GM12878 (cell line): Measurements from ENCODE around the gene SLC22A12. TPM values are rescaled to one million over a fixed set of nuclear protein-coding genes. Genes with fewer than 3 reads are reported as not detected.

Experiments used
- ATAC-seq: fragments of 200-7000 bp; cut with Tn5 transposase; 3 replicates; pipeline ENCODE4 v1.9.1; 2020; ENCODE audit warnings: mild to moderate bottlenecking, moderate library complexity
- BruUV-seq: library from RNA; stranded (reverse); fragments of 400-500 nt; replicated peaks from 2 replicates; lab custom pipeline; 2021; lab: Mats Ljungman, UMichigan
- CTCF ChIA-PET: fragments of 300-600 bp; sonication (Branson Sonifier 250); formaldehyde crosslinking; extraction: SDS; loops from one replicate; lab custom pipeline; 2021; ENCODE audit warnings: inconsistent platforms; lab: Yijun Ruan, JAX
- POLR2A ChIA-PET: fragments of 350-600 bp; formaldehyde crosslinking; extraction: SDS; loops from one replicate; lab custom pipeline; 2021; ENCODE audit warnings: inconsistent platforms; lab: Charles Lee
- RAD21 ChIA-PET: fragments of 300-600 bp; sonication (Branson Sonifier 250); formaldehyde crosslinking; loops from one replicate; lab custom pipeline; 2023; ENCODE audit warnings: antibody characterized with exemption; ENCODE audit not compliant: unreplicated experiment; lab: Charles Lee
- SMC1A ChIA-PET: fragments of 300-600 bp; sonication (Branson Sonifier 250); formaldehyde crosslinking; loops from one replicate; lab custom pipeline; 2023; ENCODE audit not compliant: unreplicated experiment, uncharacterized antibody; lab: Charles Lee
- DNase-seq: peaks from one replicate; pipeline ENCODE4 v3.0.0-alpha.2; 2011; ENCODE audit warnings: low read depth, low spot score
- FAIRE-seq: peaks from 3 replicates; lab custom pipeline; 2011; peaks lifted over from hg19 to GRCh38; lab: Jason Lieb, UNC
- H2AFZ ChIP-seq: 2 replicates; pipeline ENCODE4 v1.6.0; 2011; ENCODE audit warnings: low read depth, low read length, control low read depth; ENCODE audit not compliant: control insufficient read depth
- H3K27ac ChIP-seq: 2 replicates; pipeline ENCODE4 v1.5.1; 2011; ENCODE audit warnings: control low read depth; ENCODE audit not compliant: control insufficient read depth, insufficient read depth
- H3K27me3 ChIP-seq, 2 experiments: replicated peaks in 1 of 2; 2 replicates each; pipeline versions ENCODE4 v1.6.0 to v1.6.1; 2011; ENCODE audit warnings: low read length in 1 of 2; ENCODE audit not compliant: control insufficient read depth in 2 of 2, insufficient read depth in 2 of 2
- H3K36me3 ChIP-seq, 2 experiments: 2 replicates each; pipeline ENCODE4 v1.5.1; 2011; ENCODE audit warnings: low read length in 1 of 2; ENCODE audit not compliant: control insufficient read depth in 2 of 2, insufficient read depth in 2 of 2
- H3K4me1 ChIP-seq: 2 replicates; pipeline ENCODE4 v1.6.1; 2011; ENCODE audit warnings: mild to moderate bottlenecking, low read length, moderate library complexity, mixed read lengths; ENCODE audit not compliant: control insufficient read depth, insufficient read depth
- H3K4me2 ChIP-seq: 2 replicates; pipeline ENCODE4 v1.6.0; 2011; ENCODE audit warnings: control low read depth; ENCODE audit not compliant: control insufficient read depth, insufficient read depth
- H3K4me3 ChIP-seq: fragments of 200-600 bp; sonication (generic); 2 replicates; pipeline ENCODE4 v1.5.1; 2016
- H3K79me2 ChIP-seq: 2 replicates; pipeline ENCODE4 v1.6.0; 2011; ENCODE audit warnings: low read length; ENCODE audit not compliant: control insufficient read depth, insufficient read depth
- H3K9ac ChIP-seq: 2 replicates; pipeline ENCODE4 v1.8.0; 2011; ENCODE audit warnings: low read length, control low read depth, mixed read lengths; ENCODE audit not compliant: control insufficient read depth, insufficient read depth
- H3K9me3 ChIP-seq: replicated peaks from 3 replicates; pipeline ENCODE4 v1.5.1; 2011; ENCODE audit warnings: mild to moderate bottlenecking, low read length; ENCODE audit not compliant: control insufficient read depth, insufficient read depth
- H4K20me1 ChIP-seq: 2 replicates; pipeline ENCODE4 v1.6.0; 2011; ENCODE audit not compliant: control insufficient read depth, insufficient read depth
- ASH2L ChIP-seq: fragments of 300-600, 200-600 bp; sonication (generic); IDR thresholded peaks from 2 replicates; pipeline ENCODE4 v1.6.1; 2017; ENCODE audit warnings: low read depth, mild to moderate bottlenecking, borderline replicate concordance
- ATF7 ChIP-seq: fragments of 450-650 bp; IDR thresholded peaks from 2 replicates; pipeline ENCODE4 v1.6.1; 2016; ENCODE audit warnings: low read depth, mild to moderate bottlenecking
- IRF4 ChIP-seq: IDR thresholded peaks from 2 replicates; pipeline ENCODE4 v1.6.1; 2011; ENCODE audit warnings: low read depth, low read length
- NFYB ChIP-seq: IDR thresholded peaks from 2 replicates; pipeline ENCODE4 v1.6.1; 2011; ENCODE audit warnings: low read depth, mild to moderate bottlenecking, low read length, improper control_type of control experiment, moderate library complexity; ENCODE audit not compliant: insufficient read depth
- NR2C1 ChIP-seq: fragments of 450-650 bp; IDR thresholded peaks from 2 replicates; pipeline ENCODE4 v1.6.1; 2017; ENCODE audit warnings: antibody characterized with exemption, mild to moderate bottlenecking, moderate library complexity
- POLR2A ChIP-seq: IDR thresholded peaks from 2 replicates; pipeline ENCODE4 v1.6.1; 2011; ENCODE audit warnings: low read depth, mild to moderate bottlenecking, low read length
- POU2F2 ChIP-seq: IDR thresholded peaks from 3 replicates; pipeline ENCODE4 v1.6.1; 2011; ENCODE audit warnings: low read depth, mild to moderate bottlenecking, low read length, borderline replicate concordance
- RB1 ChIP-seq: fragments of 450-650 bp; formaldehyde crosslinking; IDR thresholded peaks from 2 replicates; pipeline ENCODE4 v1.6.1; 2017; ENCODE audit warnings: mild to moderate bottlenecking, borderline replicate concordance
- SPI1 ChIP-seq: IDR thresholded peaks from 2 replicates; pipeline ENCODE4 v1.6.1; 2011; ENCODE audit warnings: low read depth, mild to moderate bottlenecking, low read length, moderate library complexity, borderline replicate concordance; ENCODE audit not compliant: insufficient read depth
- SRF ChIP-seq, 2 experiments: IDR thresholded peaks; 2 replicates each; pipeline ENCODE4 v1.6.1; 2011; ENCODE audit warnings: low read depth in 2 of 2, low read length in 2 of 2, mild to moderate bottlenecking in 1 of 2, moderate library complexity in 1 of 2
- TARDBP ChIP-seq: IDR thresholded peaks from 2 replicates; pipeline ENCODE4 v1.6.1; 2016; ENCODE audit warnings: borderline replicate concordance
- YBX1 ChIP-seq: fragments of 450-650 bp; IDR thresholded peaks from 2 replicates; pipeline ENCODE4 v1.6.1; 2016; ENCODE audit warnings: antibody characterized with exemption
- WGBS: methylation state at CpG from one replicate; pipeline ENCODE4 v1.1.6; 2016; ENCODE audit warnings: low lambda C conversion rate; ENCODE audit not compliant: insufficient replicate concordance, insufficient coverage; ENCODE audit errors: missing lambda C conversion rate; 5-methylcytosine and 5-hydroxymethylcytosine counted together
- in situ Hi-C: fragments of 300-500 bp; cut with MboI; formaldehyde crosslinking; loops from 9 replicates; pipeline ENCODE4 v1.14.3; 2018; ENCODE audit warnings: mixed read lengths
- intact Hi-C: fragments of 100-400 bp; cut with micrococcal nuclease; formaldehyde crosslinking; loops from one replicate; pipeline ENCODE4 v1.14.2; 2022; ENCODE audit not compliant: unreplicated experiment
- polyA plus RNA-seq, 11 experiments: library from polyadenylated mRNA; depleted of rRNA in 4 of 11; unstranded in 6 of 11; stranded (reverse) in 5 of 11; fragments of >200 nt; fragmentation: Nextera tagmentation in 4 of 11; fragmentation: Illumina TruSeq in 1 of 11; extraction: Ambion mirVana in 4 of 11; extraction: Trizol in 1 of 11; gene quantifications; 1 replicate in 1 of 11; 2 replicates in 10 of 11; pipeline versions ENCODE4 v1.2.1 to v1.2.3, GENCODE V29; 2011 to 2016; ENCODE audit warnings: inconsistent platforms in 2 of 11, missing spikeins in 2 of 11, low read depth in 1 of 11
- total RNA-seq, 4 experiments: library from RNA; depleted of rRNA in 3 of 4; stranded (reverse); fragments of >200 nt in 3 of 4; fragmentation: Illumina TruSeq in 1 of 4; extraction: Trizol in 1 of 4; gene quantifications; 2 replicates each; pipeline versions ENCODE4 v1.2.1 to v1.2.3, GENCODE V29; 2013 to 2021
- TF ChIP-seq, protein P1 (sequence below): fragments of 450-650 bp; formaldehyde crosslinking; IDR thresholded peaks from 2 replicates; pipeline ENCODE4 v1.4.0; 2020; ENCODE audit warnings: mild to moderate bottlenecking, moderate library complexity
- TF ChIP-seq, protein P2 (sequence below): fragments of 450-650 bp; formaldehyde crosslinking; IDR thresholded peaks from 2 replicates; pipeline ENCODE4 v1.5.0; 2022; ENCODE audit warnings: mild to moderate bottlenecking, missing genetic modification characterization

The SLC22A12 gene
- total and polyA plus RNA-seq, 10 of the 15 experiments (the other 5 are each of a cell fraction or from before 2014, with no cell fraction given): not detected

DNA sequence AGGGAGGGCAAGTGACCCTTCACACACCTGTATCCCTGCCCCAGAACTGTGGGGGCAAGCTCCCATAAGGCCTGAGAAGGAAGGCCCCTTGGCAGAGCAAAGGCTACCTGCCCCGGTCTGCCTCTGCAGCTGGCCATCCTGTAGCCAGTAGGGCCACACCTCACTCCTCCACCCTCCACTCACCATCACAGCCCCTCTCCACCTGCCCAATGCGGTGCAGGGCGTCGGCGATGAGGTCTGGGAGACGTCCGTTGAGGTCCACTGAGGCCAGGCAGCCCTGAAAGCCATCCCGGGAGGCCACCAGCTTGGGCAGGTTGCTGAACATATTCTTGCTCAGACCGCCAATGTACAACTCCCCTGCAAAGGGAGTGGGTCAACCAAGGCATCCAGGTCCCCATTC lies 57.5 kb downstream of the SLC22A12 start:
- Histone ChIP-seq H3K36me3 (no peaks in the 10 kb centered on the region), H4K20me1 (no peaks in the 10 kb centered on the region), H3K4me2 (no peak overlapping the region), H3K27ac (no peak overlapping the region), H2AFZ (no peak overlapping the region), H3K9ac (no peak overlapping the region), H3K4me3 (no peak overlapping the region), H3K79me2 (no peaks in the 10 kb centered on the region), H3K9me3 (no peaks in the 10 kb centered on the region), H3K27me3 (peaks cover 8 to 13% of the 10 kb centered on the region in 2 experiments; a peak in 3 of 4 replicates), H3K4me1 (no peaks in the 10 kb centered on the region)
- intact Hi-C loops: no loop called here
- ChIA-PET CTCF (interaction anchor here (1.3 to 8.7 kb wide), 4 partner anchors 25 to 160 kb away, joined by 3 to 128 read pairs (median 62); no protein-coding TSS in a partner anchor), RAD21 (interaction anchor here (0.6 to 1.5 kb wide), 4 partner anchors 41 to 330 kb away, joined by 3 to 12 read pairs (median 5); partner anchors contain the start of gene PRDX5), POLR2A (no interaction called here), SMC1A (no interaction called here)
- 20% methylated on average over 9 of the region's 9 CpGs for WGBS
- ATAC-seq (no peak), DNase-seq (no peak), FAIRE-seq (no peak)
- in situ Hi-C loops: no loop called here
- TF ChIP-seq IRF4 (no peak), SRF (IDR thresholded peaks at IDR 0.05; ENCODE audit: low read depth in 2 of 2, low read length in 2 of 2) (no peak), POLR2A (no peak), NR2C1 (no peak), YBX1 (no peak), ASH2L (no peak), SPI1 (no peak), ATF7 (no peak), NFYB (no peak), POU2F2 (no peak), TARDBP (no peak), RB1 (no peak)
- TF ChIP-seq, protein P1, sequence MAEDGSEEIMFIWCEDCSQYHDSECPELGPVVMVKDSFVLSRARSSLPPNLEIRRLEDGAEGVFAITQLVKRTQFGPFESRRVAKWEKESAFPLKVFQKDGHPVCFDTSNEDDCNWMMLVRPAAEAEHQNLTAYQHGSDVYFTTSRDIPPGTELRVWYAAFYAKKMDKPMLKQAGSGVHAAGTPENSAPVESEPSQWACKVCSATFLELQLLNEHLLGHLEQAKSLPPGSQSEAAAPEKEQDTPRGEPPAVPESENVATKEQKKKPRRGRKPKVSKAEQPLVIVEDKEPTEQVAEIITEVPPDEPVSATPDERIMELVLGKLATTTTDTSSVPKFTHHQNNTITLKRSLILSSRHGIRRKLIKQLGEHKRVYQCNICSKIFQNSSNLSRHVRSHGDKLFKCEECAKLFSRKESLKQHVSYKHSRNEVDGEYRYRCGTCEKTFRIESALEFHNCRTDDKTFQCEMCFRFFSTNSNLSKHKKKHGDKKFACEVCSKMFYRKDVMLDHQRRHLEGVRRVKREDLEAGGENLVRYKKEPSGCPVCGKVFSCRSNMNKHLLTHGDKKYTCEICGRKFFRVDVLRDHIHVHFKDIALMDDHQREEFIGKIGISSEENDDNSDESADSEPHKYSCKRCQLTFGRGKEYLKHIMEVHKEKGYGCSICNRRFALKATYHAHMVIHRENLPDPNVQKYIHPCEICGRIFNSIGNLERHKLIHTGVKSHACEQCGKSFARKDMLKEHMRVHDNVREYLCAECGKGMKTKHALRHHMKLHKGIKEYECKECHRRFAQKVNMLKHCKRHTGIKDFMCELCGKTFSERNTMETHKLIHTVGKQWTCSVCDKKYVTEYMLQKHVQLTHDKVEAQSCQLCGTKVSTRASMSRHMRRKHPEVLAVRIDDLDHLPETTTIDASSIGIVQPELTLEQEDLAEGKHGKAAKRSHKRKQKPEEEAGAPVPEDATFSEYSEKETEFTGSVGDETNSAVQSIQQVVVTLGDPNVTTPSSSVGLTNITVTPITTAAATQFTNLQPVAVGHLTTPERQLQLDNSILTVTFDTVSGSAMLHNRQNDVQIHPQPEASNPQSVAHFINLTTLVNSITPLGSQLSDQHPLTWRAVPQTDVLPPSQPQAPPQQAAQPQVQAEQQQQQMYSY (CRISPR knock-in tag): no peak
- TF ChIP-seq, protein P2, sequence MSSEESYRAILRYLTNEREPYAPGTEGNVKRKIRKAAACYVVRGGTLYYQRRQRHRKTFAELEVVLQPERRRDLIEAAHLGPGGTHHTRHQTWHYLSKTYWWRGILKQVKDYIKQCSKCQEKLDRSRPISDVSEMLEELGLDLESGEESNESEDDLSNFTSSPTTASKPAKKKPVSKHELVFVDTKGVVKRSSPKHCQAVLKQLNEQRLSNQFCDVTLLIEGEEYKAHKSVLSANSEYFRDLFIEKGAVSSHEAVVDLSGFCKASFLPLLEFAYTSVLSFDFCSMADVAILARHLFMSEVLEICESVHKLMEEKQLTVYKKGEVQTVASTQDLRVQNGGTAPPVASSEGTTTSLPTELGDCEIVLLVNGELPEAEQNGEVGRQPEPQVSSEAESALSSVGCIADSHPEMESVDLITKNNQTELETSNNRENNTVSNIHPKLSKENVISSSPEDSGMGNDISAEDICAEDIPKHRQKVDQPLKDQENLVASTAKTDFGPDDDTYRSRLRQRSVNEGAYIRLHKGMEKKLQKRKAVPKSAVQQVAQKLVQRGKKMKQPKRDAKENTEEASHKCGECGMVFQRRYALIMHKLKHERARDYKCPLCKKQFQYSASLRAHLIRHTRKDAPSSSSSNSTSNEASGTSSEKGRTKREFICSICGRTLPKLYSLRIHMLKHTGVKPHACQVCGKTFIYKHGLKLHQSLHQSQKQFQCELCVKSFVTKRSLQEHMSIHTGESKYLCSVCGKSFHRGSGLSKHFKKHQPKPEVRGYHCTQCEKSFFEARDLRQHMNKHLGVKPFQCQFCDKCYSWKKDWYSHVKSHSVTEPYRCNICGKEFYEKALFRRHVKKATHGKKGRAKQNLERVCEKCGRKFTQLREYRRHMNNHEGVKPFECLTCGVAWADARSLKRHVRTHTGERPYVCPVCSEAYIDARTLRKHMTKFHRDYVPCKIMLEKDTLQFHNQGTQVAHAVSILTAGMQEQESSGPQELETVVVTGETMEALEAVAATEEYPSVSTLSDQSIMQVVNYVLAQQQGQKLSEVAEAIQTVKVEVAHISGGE: no peak
- no TSS peak for BruUV-seq
